Esophagus squamous epithelium (tissue), 4 donors: ENCODE results near the gene SYTL2.

Experiments used
- POLR2A ChIP-seq, 4 donors: fragments of 450-650 bp; IDR thresholded peaks; one replicate each; pipeline ENCODE4 v1.6.1; 2017; ENCODE audit warnings: antibody characterized with exemption in 4 of 4, mild to moderate bottlenecking in 4 of 4, moderate library complexity in 3 of 4
- TF ChIP-seq, protein P1 (sequence below), 6 experiments: fragments of 450-650 bp in 4 of 6; fragments of 200-600 bp in 2 of 6; sonication (generic) in 2 of 6; IDR thresholded peaks; one replicate each; pipeline ENCODE4 v1.5.1; 2016 to 2019; ENCODE audit warnings: antibody characterized with exemption in 6 of 6, mild to moderate bottlenecking in 4 of 6, moderate library complexity in 4 of 6

GRCh38 chr11:85810521-85810870 lies 445 bp downstream of the SYTL2 start:
- TF ChIP-seq, protein P1, sequence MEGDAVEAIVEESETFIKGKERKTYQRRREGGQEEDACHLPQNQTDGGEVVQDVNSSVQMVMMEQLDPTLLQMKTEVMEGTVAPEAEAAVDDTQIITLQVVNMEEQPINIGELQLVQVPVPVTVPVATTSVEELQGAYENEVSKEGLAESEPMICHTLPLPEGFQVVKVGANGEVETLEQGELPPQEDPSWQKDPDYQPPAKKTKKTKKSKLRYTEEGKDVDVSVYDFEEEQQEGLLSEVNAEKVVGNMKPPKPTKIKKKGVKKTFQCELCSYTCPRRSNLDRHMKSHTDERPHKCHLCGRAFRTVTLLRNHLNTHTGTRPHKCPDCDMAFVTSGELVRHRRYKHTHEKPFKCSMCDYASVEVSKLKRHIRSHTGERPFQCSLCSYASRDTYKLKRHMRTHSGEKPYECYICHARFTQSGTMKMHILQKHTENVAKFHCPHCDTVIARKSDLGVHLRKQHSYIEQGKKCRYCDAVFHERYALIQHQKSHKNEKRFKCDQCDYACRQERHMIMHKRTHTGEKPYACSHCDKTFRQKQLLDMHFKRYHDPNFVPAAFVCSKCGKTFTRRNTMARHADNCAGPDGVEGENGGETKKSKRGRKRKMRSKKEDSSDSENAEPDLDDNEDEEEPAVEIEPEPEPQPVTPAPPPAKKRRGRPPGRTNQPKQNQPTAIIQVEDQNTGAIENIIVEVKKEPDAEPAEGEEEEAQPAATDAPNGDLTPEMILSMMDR (IDR thresholded peaks at IDR 0.05), result no peak
- no peak for TF ChIP-seq POLR2A (IDR thresholded peaks at IDR 0.05)
